ENCODE data around the gene ZNF154.

DNA sequence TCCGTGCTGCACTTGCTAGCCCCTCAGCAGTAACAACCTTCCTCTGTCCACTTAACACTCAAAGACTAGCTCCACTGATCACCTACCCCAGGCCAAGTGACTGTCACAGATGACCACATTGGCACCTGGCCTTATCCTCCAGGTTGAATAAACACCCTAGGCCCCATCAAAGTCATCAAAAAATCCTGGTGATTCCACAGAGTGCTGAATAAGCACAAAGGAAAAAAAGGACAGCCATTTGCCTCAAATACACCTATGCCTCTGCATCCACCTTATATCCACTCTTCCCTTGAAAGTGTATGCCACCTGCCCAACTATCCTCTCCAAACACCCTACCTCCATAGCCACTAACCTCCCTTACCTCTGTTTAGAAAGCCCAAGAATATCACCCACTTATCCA, 2.7 kb downstream of the ZNF154 start:
- TF ChIP-seq SUZ12 (IDR thresholded peaks at IDR 0.05) (no peak), ARNT (IDR thresholded peaks at IDR 0.05) (no peak), FOXA1 (IDR thresholded peaks at IDR 0.05) (no peak), CTBP1 (IDR thresholded peaks at IDR 0.05; ENCODE audit: borderline replicate concordance) (no peak), TARDBP (IDR thresholded peaks at IDR 0.05) (no peak), FOXK2 (IDR thresholded peaks at IDR 0.05) (no peak), LEF1 (IDR thresholded peaks at IDR 0.05; ENCODE audit: borderline replicate concordance) (no peak), FOXM1 (IDR thresholded peaks at IDR 0.05; ENCODE audit: borderline replicate concordance) (no peak), L3MBTL2 (conservative IDR thresholded peaks at IDR 0.05) (no peak), BHLHE40 (IDR thresholded peaks at IDR 0.05; ENCODE audit: borderline replicate concordance) (no peak), ZNF384 (IDR thresholded peaks at IDR 0.05) (no peak), SP1 (IDR thresholded peaks at IDR 0.05) (no peak), NFRKB (IDR thresholded peaks at IDR 0.05) (no peak)
